OCI-M2 (cell line): ENCODE measurements around the gene RNF152.

Source experiments
- DNase-seq: peaks from one replicate; lab custom pipeline; 2025; ENCODE audit not compliant: unreplicated experiment; lab: John Stamatoyannopoulos, UW

The RNF152 gene

GRCh38 chr18:61892683-61893308 is at the start of gene RNF152:
Gene RNF152, minus strand, starts transcription at chr18:61893007. Its CDS starts 76,544 bp downstream, at chr18:61816463.
- no peak for DNase-seq

GRCh38 chr18:61941948-61942471 is 49.2 kb upstream of the RNF152 start:
- no peak for DNase-seq

GRCh38 chr18:61939046-61939674 is 46.4 kb upstream of the RNF152 start:
- DNase-seq, result no peak

- no peak for DNase-seq
These were observed 42.6 kb upstream of the RNF152 start for GRCh38 chr18:61935362-61935761.

- DNase-seq, result no peak
These were observed 39.0 kb upstream of the RNF152 start for GRCh38 chr18:61931654-61932379.

GRCh38 chr18:61929881-61930640 is 37.3 kb upstream of the RNF152 start:
- no peak for DNase-seq

- no peak for DNase-seq
These were observed 33.7 kb upstream of the RNF152 start for GRCh38 chr18:61926532-61926931.

- no peak for DNase-seq
These were observed 31.7 kb upstream of the RNF152 start for GRCh38 chr18:61924550-61924949.

GRCh38 chr18:61922435-61922834 is 29.6 kb upstream of the RNF152 start:
- no peak for DNase-seq

GRCh38 chr18:61921621-61922235 is 28.9 kb upstream of the RNF152 start:
- peak; percentile 46 for DNase-seq

GRCh38 chr18:61917818-61918217 is 25.0 kb upstream of the RNF152 start:
- no peak for DNase-seq

- DNase-seq, result no peak
These were observed 19.7 kb upstream of the RNF152 start for GRCh38 chr18:61912476-61912875.

- DNase-seq, result no peak
These were observed 17.3 kb upstream of the RNF152 start for GRCh38 chr18:61910101-61910500.

- no peak for DNase-seq
These were observed 15.9 kb upstream of the RNF152 start for GRCh38 chr18:61908661-61909060.

GRCh38 chr18:61901323-61901986 is 8.6 kb upstream of the RNF152 start:
- DNase-seq, result no peak

GRCh38 chr18:61900504-61901281 is 7.9 kb upstream of the RNF152 start:
- no peak for DNase-seq

GRCh38 chr18:61898640-61899101 is 5.9 kb upstream of the RNF152 start:
- no peak for DNase-seq

- no peak for DNase-seq
These were observed 4.0 kb upstream of the RNF152 start for GRCh38 chr18:61896757-61897156.

GRCh38 chr18:61896118-61896517 is 3.3 kb upstream of the RNF152 start:
- DNase-seq, result no peak
